Fibroblast of villous mesenchyme (primary cell): Measurements from ENCODE around the gene DUSP3. TPM values are rescaled to one million over a fixed set of nuclear protein-coding genes. Genes with fewer than 3 reads are reported as not detected.

ENCODE experiments used
- DNase-seq: peaks from one replicate; pipeline ENCODE4 v3.0.0-alpha.2; 2010; ENCODE audit warnings: low read depth
- H3K4me3 ChIP-seq: 2 replicates; pipeline ENCODE4 v1.5.1; 2011; ENCODE audit warnings: low read depth, mild to moderate bottlenecking, low read length
- total RNA-seq: library from RNA; depleted of rRNA; stranded (reverse); fragments of >200 nt; gene quantifications from 2 replicates; pipeline ENCODE4 v1.2.3, GENCODE V29; 2012
- TF ChIP-seq, protein P1 (sequence below): IDR thresholded peaks from 2 replicates; pipeline ENCODE4 v1.5.1; 2012; ENCODE audit warnings: low read depth, mild to moderate bottlenecking, low read length; ENCODE audit not compliant: insufficient read depth

DUSP3 gene
- total RNA-seq, 1 donor: 95.9 TPM

DNA sequence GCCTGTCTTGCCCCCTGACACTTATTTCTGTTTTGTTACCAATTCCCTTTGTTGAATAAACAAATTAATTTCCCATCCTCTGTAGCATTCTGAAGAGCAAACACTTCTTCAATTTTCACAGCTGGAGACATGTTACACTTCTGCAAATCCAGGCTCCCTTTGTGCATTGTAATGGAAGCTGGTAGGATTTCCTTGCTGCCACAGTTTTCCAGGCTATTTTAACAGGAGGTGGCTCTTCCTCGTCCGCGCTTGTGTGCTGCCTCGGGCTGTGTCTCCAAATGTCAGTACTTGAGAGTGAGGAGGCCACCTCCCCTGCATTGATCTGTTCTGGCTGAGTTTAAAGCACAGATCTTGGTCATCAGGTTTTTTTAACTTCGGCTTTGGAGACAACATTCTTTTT lies 60.2 kb downstream of the DUSP3 start:
- TF ChIP-seq, protein P1, sequence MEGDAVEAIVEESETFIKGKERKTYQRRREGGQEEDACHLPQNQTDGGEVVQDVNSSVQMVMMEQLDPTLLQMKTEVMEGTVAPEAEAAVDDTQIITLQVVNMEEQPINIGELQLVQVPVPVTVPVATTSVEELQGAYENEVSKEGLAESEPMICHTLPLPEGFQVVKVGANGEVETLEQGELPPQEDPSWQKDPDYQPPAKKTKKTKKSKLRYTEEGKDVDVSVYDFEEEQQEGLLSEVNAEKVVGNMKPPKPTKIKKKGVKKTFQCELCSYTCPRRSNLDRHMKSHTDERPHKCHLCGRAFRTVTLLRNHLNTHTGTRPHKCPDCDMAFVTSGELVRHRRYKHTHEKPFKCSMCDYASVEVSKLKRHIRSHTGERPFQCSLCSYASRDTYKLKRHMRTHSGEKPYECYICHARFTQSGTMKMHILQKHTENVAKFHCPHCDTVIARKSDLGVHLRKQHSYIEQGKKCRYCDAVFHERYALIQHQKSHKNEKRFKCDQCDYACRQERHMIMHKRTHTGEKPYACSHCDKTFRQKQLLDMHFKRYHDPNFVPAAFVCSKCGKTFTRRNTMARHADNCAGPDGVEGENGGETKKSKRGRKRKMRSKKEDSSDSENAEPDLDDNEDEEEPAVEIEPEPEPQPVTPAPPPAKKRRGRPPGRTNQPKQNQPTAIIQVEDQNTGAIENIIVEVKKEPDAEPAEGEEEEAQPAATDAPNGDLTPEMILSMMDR: no peak
- no peak overlapping the region for H3K4me3 ChIP-seq
- DNase-seq: no peak

DNA sequence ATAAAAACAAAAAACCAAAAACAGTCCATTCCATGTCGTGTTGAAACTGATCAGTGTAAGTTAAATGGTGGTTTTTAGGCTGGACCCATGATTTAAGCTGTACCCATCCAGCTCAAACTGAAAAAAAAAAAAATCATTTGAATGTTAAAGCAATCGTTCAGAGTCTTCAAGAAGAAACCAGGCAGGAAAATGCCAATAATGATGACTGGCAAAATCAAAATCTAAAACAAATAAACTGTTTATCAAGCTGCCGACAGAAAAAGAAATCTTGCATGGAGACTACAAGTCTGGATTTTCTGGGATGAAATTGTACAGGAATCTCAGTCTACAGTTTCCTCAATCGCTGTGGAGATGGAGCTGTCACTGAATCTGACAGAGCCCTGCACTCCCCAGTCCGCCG lies 60.9 kb downstream of the DUSP3 start:
- no peak for DNase-seq
- no peak overlapping the region for H3K4me3 ChIP-seq
- TF ChIP-seq, protein P1: no peak

Other genes starting within 250 kb of the DUSP3 start
- 4.7 and 4.8 TPM in 2 replicates for gene ETV4, start 232.6 kb downstream of the DUSP3 start, total RNA-seq
- gene MEOX1, start 117.1 kb downstream of the DUSP3 start, total RNA-seq: 2.9 and 6.0 TPM in 2 replicates
- gene SOST, start 20.2 kb downstream of the DUSP3 start, total RNA-seq: not detected in 2 replicates
- not detected in 2 replicates for gene CFAP97D1, start 1.5 kb upstream of the DUSP3 start, total RNA-seq
- 8.7 and 9.1 TPM in 2 replicates for gene MPP3, start 54.2 kb upstream of the DUSP3 start, total RNA-seq
- not detected in 2 replicates for gene CD300LG, start 68.2 kb upstream of the DUSP3 start, total RNA-seq
- gene MPP2, start 128.6 kb upstream of the DUSP3 start, total RNA-seq: under 0.01 and 1.3 TPM in 2 replicates
- not detected in 2 replicates for gene PPY, start 163.5 kb upstream of the DUSP3 start, total RNA-seq
- not detected in 2 replicates for gene PYY, start 175.0 kb upstream of the DUSP3 start, total RNA-seq
- gene NAGS, start 225.6 kb upstream of the DUSP3 start, total RNA-seq: 0.43 and 0.64 TPM in 2 replicates
- 40.2 and 40.3 TPM in 2 replicates for gene TMEM101, start 236.0 kb upstream of the DUSP3 start, total RNA-seq